ENCODE data around the gene FBXL17. TPM values are rescaled to one million over a fixed set of nuclear protein-coding genes. Genes with fewer than 3 reads are reported as not detected.

The FBXL17 gene
- total RNA-seq, 1 experiment from 2014 or later, result 11.6 TPM

GRCh38 chr5:107979900-107980299, 402.0 kb downstream of the FBXL17 start:
- no peak overlapping the region for H3K4me3 Mint-ChIP-seq (ENCODE audit: unreplicated experiment)
- no peaks in the 10 kb centered on the region for H3K27me3 Mint-ChIP-seq (ENCODE audit: insufficient read depth, unreplicated experiment)
- BruUV-seq (replicated peaks), result no TSS peak
- H3K36me3 ChIP-seq (ENCODE audit: control insufficient read depth, insufficient read depth, low read length), result no peaks in the 10 kb centered on the region
- H3K4me1 Mint-ChIP-seq (ENCODE audit: low read depth, unreplicated experiment), result peaks cover 7% of the 10 kb centered on the region
- intact Hi-C loops (cut with micrococcal nuclease; ENCODE audit: unreplicated experiment), result no loop called here
- ChIA-PET POLR2A (no interaction called here), CTCF (no interaction called here)
- no peak for DNase-seq
- TF ChIP-seq CTCF (IDR thresholded peaks at IDR 0.05; ENCODE audit: insufficient read depth in 1 of 2, low read depth in 1 of 2, low read length in 1 of 2, severe bottlenecking in 1 of 2, unreplicated experiment in 1 of 2), result no peak
- H3K4me1 ChIP-seq, result no peaks in the 10 kb centered on the region
- H3K9me3 ChIP-seq, result no peaks in the 10 kb centered on the region
- no peak overlapping the region for H3K27ac Mint-ChIP-seq (ENCODE audit: unreplicated experiment)
- no peaks in the 10 kb centered on the region for H3K36me3 Mint-ChIP-seq (ENCODE audit: insufficient read depth, unreplicated experiment)
- H3K4me3 ChIP-seq (ENCODE audit: low read depth, low read length), result no peak overlapping the region
- H3K27me3 ChIP-seq (replicated peaks; ENCODE audit: control insufficient read depth, insufficient read depth, low read length), result no peaks in the 10 kb centered on the region
- no peaks in the 10 kb centered on the region for H3K9me3 Mint-ChIP-seq (ENCODE audit: unreplicated experiment)

- Mint-ChIP-seq H3K27ac (ENCODE audit: unreplicated experiment) (no peak overlapping the region), H3K9me3 (ENCODE audit: unreplicated experiment) (no peaks in the 10 kb centered on the region), H3K4me3 (ENCODE audit: unreplicated experiment) (no peak overlapping the region), H3K4me1 (ENCODE audit: low read depth, unreplicated experiment) (peaks cover 7% of the 10 kb centered on the region), H3K27me3 (ENCODE audit: insufficient read depth, unreplicated experiment) (no peaks in the 10 kb centered on the region), H3K36me3 (ENCODE audit: insufficient read depth, unreplicated experiment) (no peaks in the 10 kb centered on the region)
- no peaks in the 10 kb centered on the region for H3K27me3 ChIP-seq (replicated peaks; ENCODE audit: control insufficient read depth, insufficient read depth, low read length)
- no peaks in the 10 kb centered on the region for H3K4me1 ChIP-seq
- no TSS peak for BruUV-seq (replicated peaks)
- no peaks in the 10 kb centered on the region for H3K36me3 ChIP-seq (ENCODE audit: control insufficient read depth, insufficient read depth, low read length)
- ChIA-PET CTCF (no interaction called here), POLR2A (no interaction called here)
- intact Hi-C loops (cut with micrococcal nuclease; ENCODE audit: unreplicated experiment), result no loop called here
- H3K9me3 ChIP-seq, result no peaks in the 10 kb centered on the region
- DNase-seq, result no peak
- TF ChIP-seq CTCF (IDR thresholded peaks at IDR 0.05; ENCODE audit: insufficient read depth in 1 of 2, low read depth in 1 of 2, low read length in 1 of 2, severe bottlenecking in 1 of 2, unreplicated experiment in 1 of 2), result no peak
- H3K4me3 ChIP-seq (ENCODE audit: low read depth, low read length), result no peak overlapping the region
These were observed 402.6 kb downstream of the FBXL17 start for GRCh38 chr5:107979291-107979690.

GRCh38 chr5:107977550-107978071, 404.3 kb downstream of the FBXL17 start:
- no peaks in the 10 kb centered on the region for H3K4me1 ChIP-seq
- no TSS peak for BruUV-seq (replicated peaks)
- intact Hi-C loops (cut with micrococcal nuclease; ENCODE audit: unreplicated experiment), result no loop called here
- no peaks in the 10 kb centered on the region for H3K36me3 Mint-ChIP-seq (ENCODE audit: insufficient read depth, unreplicated experiment)
- no peak for DNase-seq
- no peaks in the 10 kb centered on the region for H3K9me3 ChIP-seq
- no peaks in the 10 kb centered on the region for H3K27me3 Mint-ChIP-seq (ENCODE audit: insufficient read depth, unreplicated experiment)
- H3K27me3 ChIP-seq (replicated peaks; ENCODE audit: control insufficient read depth, insufficient read depth, low read length), result no peaks in the 10 kb centered on the region
- no peak for TF ChIP-seq CTCF (IDR thresholded peaks at IDR 0.05; ENCODE audit: insufficient read depth in 1 of 2, low read depth in 1 of 2, low read length in 1 of 2, severe bottlenecking in 1 of 2, unreplicated experiment in 1 of 2)
- ChIA-PET POLR2A (no interaction called here), CTCF (no interaction called here)
- no peaks in the 10 kb centered on the region for H3K36me3 ChIP-seq (ENCODE audit: control insufficient read depth, insufficient read depth, low read length)
- H3K4me1 Mint-ChIP-seq (ENCODE audit: low read depth, unreplicated experiment), result no peaks in the 10 kb centered on the region
- no peaks in the 10 kb centered on the region for H3K9me3 Mint-ChIP-seq (ENCODE audit: unreplicated experiment)
- no peak overlapping the region for H3K4me3 Mint-ChIP-seq (ENCODE audit: unreplicated experiment)
- no peak overlapping the region for H3K4me3 ChIP-seq (ENCODE audit: low read depth, low read length)
- no peak overlapping the region for H3K27ac Mint-ChIP-seq (ENCODE audit: unreplicated experiment)

All from Caco-2 (cell line).